ENCODE results near the gene RBFOX2. TPM values are rescaled to one million over a fixed set of nuclear protein-coding genes. Genes with fewer than 3 reads are reported as not detected.

RBFOX2 gene
- total RNA-seq, 2 donors from 2014 or later, result 81.8 to 86.0 TPM

DNA sequence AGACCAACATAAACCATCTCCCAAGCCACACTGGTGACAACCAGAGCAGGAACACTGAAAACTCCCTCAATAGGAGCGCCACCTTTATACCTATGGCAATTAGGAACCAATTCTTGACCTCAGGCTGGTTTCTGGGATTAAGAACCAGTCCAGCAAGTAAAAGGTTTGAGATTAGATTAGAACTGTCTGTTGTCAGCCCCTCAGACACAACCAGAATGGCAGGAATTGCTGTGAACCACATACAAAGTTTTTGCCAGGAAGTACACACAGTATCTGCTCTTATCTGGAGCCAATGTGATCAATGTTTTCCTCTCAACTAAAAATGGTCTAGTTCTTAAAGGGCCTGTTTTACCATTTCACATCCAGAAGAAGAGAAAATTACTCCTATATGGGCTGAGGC, 55.2 kb downstream of the RBFOX2 start:
- Histone ChIP-seq H3K9me3 (no peaks in the 10 kb centered on the region), H3K4me1 (peaks cover 0 to 44% of the 10 kb centered on the region in 2 donors), H3K27ac (peak overlapping the region; percentile 67 to 80), H3K4me3 (no peak overlapping the region), H3K27me3 (no peaks in the 10 kb centered on the region), H3K36me3 (no peaks in the 10 kb centered on the region)
- DNase-seq (ENCODE audit: low spot score), result no peak
- TF ChIP-seq, protein P1, sequence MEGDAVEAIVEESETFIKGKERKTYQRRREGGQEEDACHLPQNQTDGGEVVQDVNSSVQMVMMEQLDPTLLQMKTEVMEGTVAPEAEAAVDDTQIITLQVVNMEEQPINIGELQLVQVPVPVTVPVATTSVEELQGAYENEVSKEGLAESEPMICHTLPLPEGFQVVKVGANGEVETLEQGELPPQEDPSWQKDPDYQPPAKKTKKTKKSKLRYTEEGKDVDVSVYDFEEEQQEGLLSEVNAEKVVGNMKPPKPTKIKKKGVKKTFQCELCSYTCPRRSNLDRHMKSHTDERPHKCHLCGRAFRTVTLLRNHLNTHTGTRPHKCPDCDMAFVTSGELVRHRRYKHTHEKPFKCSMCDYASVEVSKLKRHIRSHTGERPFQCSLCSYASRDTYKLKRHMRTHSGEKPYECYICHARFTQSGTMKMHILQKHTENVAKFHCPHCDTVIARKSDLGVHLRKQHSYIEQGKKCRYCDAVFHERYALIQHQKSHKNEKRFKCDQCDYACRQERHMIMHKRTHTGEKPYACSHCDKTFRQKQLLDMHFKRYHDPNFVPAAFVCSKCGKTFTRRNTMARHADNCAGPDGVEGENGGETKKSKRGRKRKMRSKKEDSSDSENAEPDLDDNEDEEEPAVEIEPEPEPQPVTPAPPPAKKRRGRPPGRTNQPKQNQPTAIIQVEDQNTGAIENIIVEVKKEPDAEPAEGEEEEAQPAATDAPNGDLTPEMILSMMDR (IDR thresholded peaks at IDR 0.05), result no peak

DNA sequence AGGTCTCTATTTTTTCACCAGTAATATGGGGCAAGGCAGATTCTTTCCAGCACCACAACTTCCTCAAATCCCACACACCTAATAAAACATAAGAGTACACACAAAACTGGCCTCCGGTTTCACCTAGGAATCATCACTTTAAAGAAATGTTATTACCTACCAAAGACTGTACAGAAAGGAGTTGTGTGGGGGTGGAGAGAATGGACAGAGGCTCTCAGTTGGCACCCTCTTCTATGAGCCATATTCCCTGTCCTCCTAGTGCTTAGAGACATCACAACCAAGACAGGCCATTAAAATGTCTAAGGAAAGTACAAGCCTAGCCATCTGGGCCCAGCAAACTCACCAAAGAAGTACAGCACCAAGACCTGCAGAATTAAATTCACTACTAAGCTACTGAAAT, 56.1 kb downstream of the RBFOX2 start:
- Histone ChIP-seq H3K4me1 (peaks cover 0 to 44% of the 10 kb centered on the region in 2 donors), H3K27me3 (no peaks in the 10 kb centered on the region), H3K36me3 (no peaks in the 10 kb centered on the region), H3K9me3 (no peaks in the 10 kb centered on the region), H3K27ac (peak overlapping the region; percentile 25 to 80), H3K4me3 (no peak overlapping the region)
- DNase-seq (ENCODE audit: low spot score), result no peak
- TF ChIP-seq, protein P1 (IDR thresholded peaks at IDR 0.05), result no peak

DNA sequence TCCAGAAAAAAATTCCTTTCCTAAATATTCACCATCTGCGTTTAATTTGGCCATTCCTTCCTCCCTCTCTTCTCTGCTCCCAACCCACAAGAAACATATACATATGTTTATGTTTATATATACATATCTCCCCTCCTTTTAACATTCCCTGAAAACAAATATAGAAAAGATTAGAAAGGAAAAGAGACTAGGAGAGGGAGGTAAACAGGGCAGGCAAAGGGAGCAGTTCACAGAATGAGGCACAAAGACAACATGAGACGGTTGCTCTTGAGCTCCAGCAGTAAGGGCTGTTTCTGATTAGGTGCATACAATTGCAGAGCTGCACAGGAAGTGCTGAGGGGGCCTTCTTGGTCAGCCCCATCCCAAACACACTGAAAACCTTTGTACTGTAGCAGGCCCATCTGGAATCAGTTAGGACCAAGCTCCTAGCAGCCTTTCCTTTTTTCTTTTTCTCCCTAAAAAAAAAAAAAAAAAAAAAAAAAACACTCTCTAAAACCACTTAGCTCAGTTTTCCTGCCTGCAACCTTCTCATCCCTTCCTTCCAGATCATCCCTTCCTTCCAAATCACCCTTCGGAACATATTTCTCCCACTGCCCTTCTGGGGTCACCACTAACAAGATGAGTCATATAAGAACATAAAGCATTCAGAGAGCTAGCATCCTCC, 57.0 kb downstream of the RBFOX2 start:
- DNase-seq (ENCODE audit: low spot score), result no peak
- TF ChIP-seq, protein P1 (IDR thresholded peaks at IDR 0.05), result no peak
- H3K4me1 ChIP-seq, result peaks cover 0 to 44% of the 10 kb centered on the region in 2 donors
- no peaks in the 10 kb centered on the region for H3K9me3 ChIP-seq
- peak overlapping the region in 1 of 2 donors; percentile 80 for H3K27ac ChIP-seq
- H3K36me3 ChIP-seq, result no peaks in the 10 kb centered on the region
- H3K4me3 ChIP-seq, result no peak overlapping the region
- H3K27me3 ChIP-seq, result no peaks in the 10 kb centered on the region

DNA sequence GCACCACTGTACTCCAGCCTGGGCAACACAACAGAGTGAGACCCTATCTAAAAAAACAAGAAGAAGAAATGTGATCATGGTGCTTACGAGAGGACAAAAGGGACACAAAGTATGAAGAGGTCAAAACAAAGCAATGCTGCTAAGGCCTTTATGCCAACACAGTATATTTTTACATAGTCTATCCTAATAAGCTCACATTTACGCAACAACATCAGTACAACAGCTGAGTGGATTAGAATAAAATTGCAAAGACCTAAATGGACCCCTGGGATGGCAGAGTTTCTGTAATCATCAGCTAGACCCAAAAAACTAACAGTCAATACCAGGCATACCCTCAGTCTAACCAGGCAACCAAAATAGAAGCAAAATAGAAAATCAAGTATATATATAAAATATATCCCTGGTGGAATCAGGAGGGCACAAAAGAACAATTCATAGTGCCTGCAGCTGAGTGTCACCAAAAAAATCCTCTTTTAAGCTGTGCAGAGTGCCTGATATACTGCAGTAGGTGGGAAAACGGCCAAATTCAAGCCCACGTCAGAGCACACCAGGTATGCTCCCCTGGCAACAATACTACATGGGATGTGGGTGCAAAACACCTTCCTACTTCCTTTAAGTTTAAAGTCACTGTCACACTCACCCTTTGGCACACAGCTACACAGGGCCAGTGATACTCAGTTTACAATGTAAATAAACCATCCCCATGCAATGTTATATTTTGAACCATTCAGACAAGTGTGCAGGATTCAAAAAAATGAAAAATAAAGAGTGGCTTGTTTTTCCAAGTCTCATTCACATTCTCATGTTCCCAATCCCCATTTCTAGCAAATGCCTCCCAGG, 57.8 kb downstream of the RBFOX2 start:
- H3K4me1 ChIP-seq, result peaks cover 0 to 44% of the 10 kb centered on the region in 2 donors
- no peaks in the 10 kb centered on the region for H3K36me3 ChIP-seq
- TF ChIP-seq, protein P1 (IDR thresholded peaks at IDR 0.05), result no peak
- H3K9me3 ChIP-seq, result no peaks in the 10 kb centered on the region
- H3K4me3 ChIP-seq, result no peak overlapping the region
- DNase-seq (ENCODE audit: low spot score), result no peak
- peak overlapping the region in 1 of 2 donors; percentile 32 for H3K27ac ChIP-seq
- no peaks in the 10 kb centered on the region for H3K27me3 ChIP-seq

DNA sequence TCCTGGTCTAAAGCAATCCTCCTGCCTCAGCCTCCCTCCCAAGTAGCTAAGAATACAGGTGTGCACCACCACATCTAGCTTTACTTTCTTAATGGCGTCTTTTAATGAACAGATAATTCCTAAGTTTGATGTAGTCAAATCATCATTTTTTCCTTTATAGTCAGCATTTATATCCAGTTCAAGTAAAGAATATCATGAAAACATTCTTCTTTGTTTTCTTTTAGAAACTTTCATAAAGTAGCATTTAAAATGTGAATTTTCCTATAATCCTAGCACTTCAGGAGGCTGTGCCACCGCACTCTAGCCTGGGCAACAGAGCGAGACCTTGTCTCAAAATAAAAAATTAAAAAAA, 61.6 kb downstream of the RBFOX2 start:
- H3K4me3 ChIP-seq, result no peak overlapping the region
- H3K9me3 ChIP-seq, result no peaks in the 10 kb centered on the region
- no peak for DNase-seq (ENCODE audit: low spot score)
- H3K27ac ChIP-seq, result no peak overlapping the region
- peaks cover 0 to 22% of the 10 kb centered on the region in 2 donors for H3K4me1 ChIP-seq
- TF ChIP-seq, protein P1 (IDR thresholded peaks at IDR 0.05), result no peak
- no peaks in the 10 kb centered on the region for H3K27me3 ChIP-seq
- no peaks in the 10 kb centered on the region for H3K36me3 ChIP-seq

Measured in right atrium auricular region (tissue), 2 donors.